Bone marrow (tissue), 2 donors: ENCODE data around the gene TMEM100.
"Not testable (repeated sequence)": the region's sequence is repeated elsewhere in the genome, so short reads cannot be mapped to it uniquely, and the experiment has no call there.

Source experiments
- DNase-seq, 2 donors: peaks; one replicate each; lab custom pipeline; 2025; lab: John Stamatoyannopoulos, UW

Gene TMEM100

GRCh38 chr17:55687037-55687436 is 35.6 kb downstream of the TMEM100 start:
- no peak for DNase-seq

- DNase-seq: no peak
Observed at GRCh38 chr17:55683550-55684315, 38.9 kb downstream of the TMEM100 start.

- DNase-seq: no peak
Observed at GRCh38 chr17:55681342-55681700, 41.3 kb downstream of the TMEM100 start.

GRCh38 chr17:55680686-55681341 is 41.9 kb downstream of the TMEM100 start:
- DNase-seq: no peak

- no peak for DNase-seq
Observed at GRCh38 chr17:55677446-55677845, 45.2 kb downstream of the TMEM100 start.

- no peak for DNase-seq
Observed at GRCh38 chr17:55676274-55676673, 46.4 kb downstream of the TMEM100 start.

DNA sequence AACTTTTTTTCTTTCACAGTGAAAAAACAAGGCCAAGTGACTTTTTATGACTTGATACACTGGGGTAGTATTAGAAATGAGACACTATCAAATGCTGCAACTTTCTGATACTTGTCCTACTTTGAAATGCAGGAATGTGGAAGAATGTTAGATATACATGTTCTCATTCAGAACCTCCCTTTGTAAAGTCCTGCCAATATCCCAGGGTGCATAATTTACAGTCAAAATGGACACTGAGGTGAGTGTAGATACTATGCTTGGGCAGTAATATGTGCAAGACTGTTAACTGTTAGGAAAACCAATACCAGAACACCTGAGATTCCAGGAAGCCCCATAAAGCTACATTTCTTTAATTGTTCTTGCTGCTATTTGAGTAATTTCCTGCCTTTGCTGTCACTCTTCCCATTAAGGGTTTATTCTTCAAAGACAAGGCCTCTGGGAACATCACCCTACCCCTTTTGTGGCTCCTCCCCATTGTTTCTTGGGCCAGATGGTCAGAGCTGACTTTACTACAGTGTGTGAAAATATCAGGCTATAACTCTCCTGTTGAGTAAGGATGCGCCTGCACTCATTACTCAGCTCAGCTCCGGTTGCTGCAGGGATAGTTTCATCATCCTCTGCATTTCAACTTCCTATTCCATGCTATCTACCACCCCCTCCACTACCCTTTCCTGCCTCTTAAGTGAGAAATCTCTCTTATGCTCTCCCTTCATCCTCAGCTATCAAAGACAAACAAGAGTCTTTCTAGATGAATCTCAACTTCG is 48.7 kb downstream of the TMEM100 start:
- DNase-seq: no peak

GRCh38 chr17:55672585-55673501 is 49.8 kb downstream of the TMEM100 start:
- DNase-seq: peak in 1 of 2 donors; percentile 9

- not testable (repeated sequence) for DNase-seq
Observed at GRCh38 chr17:55672010-55672409, 50.7 kb downstream of the TMEM100 start.
